Activated T-helper 17 cell treated with anti-CD3 and anti-CD28 coated beads, Interleukin-2, amount 50 U/mL, for 72 hours (primary cell): Measurements from ENCODE around the gene KLHL3. TPM values are rescaled to one million over a fixed set of nuclear protein-coding genes. Genes with fewer than 3 reads are reported as not detected.

Experiments used
- ATAC-seq: fragments of 150-1000 bp; cut with Tn5 transposase; replicated peaks from 2 replicates; pipeline ENCODE4 v1.10.0; 2021; ENCODE audit warnings: mild to moderate bottlenecking, moderate library complexity
- H3K27ac Mint-ChIP-seq: one replicate; pipeline ENCODE4 v1.8.0; 2022; ENCODE audit warnings: mixed read lengths
- H3K27me3 Mint-ChIP-seq: one replicate; pipeline ENCODE4 v1.8.0; 2022; ENCODE audit warnings: mixed read lengths
- H3K36me3 Mint-ChIP-seq: one replicate; pipeline ENCODE4 v1.8.0; 2022; ENCODE audit warnings: low read depth, mild to moderate bottlenecking, mixed read lengths
- H3K4me1 Mint-ChIP-seq: one replicate; pipeline ENCODE4 v1.8.0; 2022; ENCODE audit warnings: mixed read lengths
- H3K4me3 Mint-ChIP-seq: one replicate; pipeline ENCODE4 v1.8.0; 2022; ENCODE audit warnings: mild to moderate bottlenecking, mixed read lengths
- H3K9me3 Mint-ChIP-seq: one replicate; pipeline ENCODE4 v1.8.0; 2022; ENCODE audit warnings: mixed read lengths
- total RNA-seq, 2 donors: library from RNA; stranded (reverse); gene quantifications; one replicate each; pipeline ENCODE4 v1.2.3, GENCODE V29; 2022

The KLHL3 gene
- total RNA-seq, 2 donors from 2014 or later: 5.3 to 9.5 TPM

DNA sequence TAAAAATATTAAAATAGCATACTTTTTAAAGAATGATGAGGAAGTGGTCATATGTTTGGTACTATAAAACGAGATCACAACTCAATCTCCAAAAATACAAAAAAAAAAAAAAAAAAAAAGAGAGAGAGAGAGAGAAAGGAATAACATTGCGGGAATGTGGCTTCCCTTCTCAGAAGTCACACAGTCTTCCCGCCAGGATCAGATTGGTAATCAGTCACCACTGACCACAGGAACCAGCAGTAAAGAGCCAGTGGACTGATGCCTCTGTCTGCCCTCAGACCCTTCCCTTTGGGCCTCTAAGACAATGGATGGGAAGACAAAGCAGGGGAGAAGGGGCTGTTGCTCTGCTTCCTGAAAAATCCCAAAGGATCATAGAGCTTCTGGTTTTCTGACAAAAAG is 104.9 kb downstream of the KLHL3 start:
- ATAC-seq: no peak
- Mint-ChIP-seq H3K4me1 (no peaks in the 10 kb centered on the region), H3K9me3 (no peaks in the 10 kb centered on the region), H3K4me3 (no peak overlapping the region), H3K27me3 (no peaks in the 10 kb centered on the region), H3K27ac (no peak overlapping the region), H3K36me3 (no peaks in the 10 kb centered on the region)

DNA sequence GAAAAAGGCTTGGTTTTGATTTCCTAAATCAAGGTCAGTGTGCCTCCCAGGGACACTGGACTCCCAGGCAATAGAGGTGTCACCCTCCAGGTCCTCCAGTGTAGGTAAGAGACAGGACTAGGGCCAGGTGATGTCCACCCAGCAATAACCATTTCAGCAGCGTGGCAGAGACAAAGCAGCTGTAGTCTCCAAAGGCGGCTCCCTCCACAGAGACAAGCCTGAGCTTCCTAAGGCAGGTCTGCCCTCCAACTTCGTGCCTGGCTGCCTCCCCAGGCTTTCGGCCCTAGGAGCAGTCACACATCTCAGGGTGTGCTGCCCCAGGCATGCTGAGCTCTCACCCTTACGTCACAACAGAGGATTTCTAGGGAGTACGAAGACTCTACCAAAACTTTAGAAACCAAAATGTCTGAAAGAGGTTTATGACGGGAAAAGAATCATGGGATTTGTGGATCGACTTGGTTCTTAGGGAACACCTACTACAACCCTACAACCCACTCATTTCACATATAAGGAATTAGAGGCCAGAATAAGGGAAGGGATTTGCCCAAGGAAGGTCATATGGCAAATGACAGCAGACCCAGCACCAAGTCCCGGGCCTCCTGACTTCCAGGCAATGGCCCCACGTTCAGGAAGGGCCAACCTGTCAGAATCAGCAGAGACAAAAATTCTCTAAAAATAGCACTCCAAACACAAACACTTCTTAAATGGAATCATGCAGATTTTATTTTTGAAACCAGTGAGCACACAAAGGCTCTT is 105.5 kb downstream of the KLHL3 start:
- no peaks in the 10 kb centered on the region for H3K9me3 Mint-ChIP-seq
- ATAC-seq: no peak
- no peaks in the 10 kb centered on the region for H3K36me3 Mint-ChIP-seq
- no peak overlapping the region for H3K27ac Mint-ChIP-seq
- no peak overlapping the region for H3K4me3 Mint-ChIP-seq
- no peaks in the 10 kb centered on the region for H3K4me1 Mint-ChIP-seq
- no peaks in the 10 kb centered on the region for H3K27me3 Mint-ChIP-seq

DNA sequence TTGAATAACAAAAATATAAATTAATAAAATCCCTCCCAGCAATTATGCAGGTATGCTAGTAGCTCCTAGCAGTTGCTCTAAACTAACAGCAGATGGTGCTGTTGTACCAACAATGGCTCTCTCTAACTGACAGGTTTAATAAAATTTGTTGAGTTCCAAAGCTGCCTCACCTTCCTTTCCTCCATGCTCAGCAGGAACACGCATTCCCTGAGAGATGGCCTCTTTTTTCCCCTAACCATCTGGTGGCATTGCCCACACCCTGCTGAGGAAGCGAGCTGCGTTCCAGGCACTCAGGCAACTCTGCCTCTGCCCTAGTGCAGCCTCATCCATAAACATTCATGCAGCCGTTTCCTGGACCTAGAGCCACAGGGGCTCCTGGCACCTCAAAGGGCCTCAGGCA is 106.2 kb downstream of the KLHL3 start:
- H3K9me3 Mint-ChIP-seq: no peaks in the 10 kb centered on the region
- H3K27me3 Mint-ChIP-seq: no peaks in the 10 kb centered on the region
- peak; percentile 73 for ATAC-seq
- H3K4me3 Mint-ChIP-seq: no peak overlapping the region
- H3K36me3 Mint-ChIP-seq: peaks cover 2% of the 10 kb centered on the region
- H3K27ac Mint-ChIP-seq: no peak overlapping the region
- H3K4me1 Mint-ChIP-seq: no peaks in the 10 kb centered on the region

DNA sequence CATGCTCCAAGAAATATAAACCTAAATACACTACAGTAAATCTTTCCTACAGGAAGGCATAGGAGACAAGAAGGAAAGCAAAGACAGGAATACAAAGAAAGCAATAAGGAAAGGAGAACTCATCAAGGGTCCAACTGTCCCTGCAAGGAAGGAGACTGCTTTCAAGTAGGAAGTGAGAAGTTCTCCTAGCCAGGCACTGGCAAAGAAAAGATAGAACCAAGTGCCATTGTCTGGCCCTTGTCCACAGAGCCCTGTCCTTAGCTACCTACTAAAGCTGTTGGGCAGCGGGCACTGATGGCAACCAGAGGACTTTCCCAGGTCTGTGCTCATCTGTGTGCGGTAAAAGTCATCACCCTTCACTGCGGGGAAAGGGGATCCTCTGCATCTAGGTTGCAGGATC is 108.2 kb downstream of the KLHL3 start:
- no peaks in the 10 kb centered on the region for H3K9me3 Mint-ChIP-seq
- H3K4me1 Mint-ChIP-seq: no peaks in the 10 kb centered on the region
- H3K27me3 Mint-ChIP-seq: no peaks in the 10 kb centered on the region
- no peak overlapping the region for H3K4me3 Mint-ChIP-seq
- H3K36me3 Mint-ChIP-seq: peaks cover 13% of the 10 kb centered on the region
- no peak for ATAC-seq
- H3K27ac Mint-ChIP-seq: no peak overlapping the region

DNA sequence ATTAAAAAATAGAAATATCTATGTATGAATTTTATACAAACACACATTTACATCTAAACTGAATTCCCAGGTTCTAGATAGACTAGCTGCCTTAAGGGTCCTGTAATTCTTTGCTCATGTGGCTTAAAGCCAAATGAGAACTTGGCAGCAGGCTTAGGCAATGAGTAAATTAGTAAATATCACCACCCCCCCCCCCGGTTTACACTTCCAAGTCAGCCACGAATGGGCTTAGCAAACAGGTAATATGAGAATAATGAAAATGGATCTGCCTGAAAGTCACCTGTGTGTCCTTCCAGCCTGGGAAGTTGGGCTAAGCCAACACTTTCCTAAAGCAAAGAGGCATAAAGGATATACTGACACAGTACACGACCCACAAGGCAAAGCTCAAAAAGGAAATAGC is 108.6 kb downstream of the KLHL3 start:
- Mint-ChIP-seq H3K4me1 (no peaks in the 10 kb centered on the region), H3K36me3 (peaks cover 13% of the 10 kb centered on the region), H3K27ac (no peak overlapping the region), H3K9me3 (no peaks in the 10 kb centered on the region), H3K4me3 (no peak overlapping the region), H3K27me3 (no peaks in the 10 kb centered on the region)
- no peak for ATAC-seq

DNA sequence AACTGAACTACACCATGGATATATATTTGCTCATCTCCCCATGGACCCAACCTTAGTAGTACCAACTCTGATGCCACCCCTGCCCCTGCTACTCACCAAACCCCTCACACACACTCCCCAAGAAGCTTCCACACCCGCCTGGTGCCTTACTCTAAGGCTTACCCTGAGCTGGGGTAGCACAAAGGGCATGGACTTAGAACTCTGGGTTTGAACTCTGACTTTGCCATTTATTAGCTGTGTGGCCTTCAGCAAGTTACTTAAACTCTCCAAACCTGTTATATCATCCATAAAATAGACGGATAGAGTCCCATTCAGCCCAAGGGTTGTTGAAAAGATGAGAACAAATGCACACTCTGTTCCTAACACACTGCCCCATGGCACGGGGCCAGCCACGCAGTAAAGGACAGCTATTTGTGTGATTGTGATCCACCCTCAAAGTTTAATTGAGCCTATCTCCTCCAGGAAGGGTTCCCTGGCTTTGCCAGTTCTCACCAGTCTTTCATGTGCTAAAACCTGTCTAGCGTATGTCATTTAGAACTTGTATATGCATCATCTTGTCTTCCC is 111.0 kb downstream of the KLHL3 start:
- H3K27me3 Mint-ChIP-seq: no peaks in the 10 kb centered on the region
- ATAC-seq: no peak
- H3K36me3 Mint-ChIP-seq: peaks cover 24% of the 10 kb centered on the region
- no peak overlapping the region for H3K27ac Mint-ChIP-seq
- H3K4me1 Mint-ChIP-seq: no peaks in the 10 kb centered on the region
- H3K9me3 Mint-ChIP-seq: no peaks in the 10 kb centered on the region
- no peak overlapping the region for H3K4me3 Mint-ChIP-seq

DNA sequence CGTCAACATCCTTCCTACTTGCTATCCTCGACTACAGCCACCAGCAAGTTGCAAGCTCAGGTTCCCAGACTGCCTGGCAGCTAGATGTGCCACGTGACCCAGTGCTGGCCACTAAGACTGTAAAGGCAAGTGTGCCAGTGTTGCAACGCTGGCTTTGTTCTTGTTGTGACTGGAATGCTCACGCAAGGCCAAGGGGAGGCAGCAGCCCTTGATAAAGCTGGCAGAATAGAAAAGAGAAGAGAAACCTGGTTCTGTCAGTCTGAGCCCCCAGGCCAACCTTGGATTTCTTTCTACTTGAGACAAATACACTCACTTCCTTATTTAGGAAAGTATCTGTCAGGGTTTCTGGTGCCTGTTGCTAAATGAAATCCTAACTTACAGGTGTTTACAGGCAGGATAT is 113.0 kb downstream of the KLHL3 start:
- Mint-ChIP-seq H3K4me3 (no peak overlapping the region), H3K27ac (no peak overlapping the region), H3K4me1 (no peaks in the 10 kb centered on the region), H3K27me3 (no peaks in the 10 kb centered on the region), H3K9me3 (no peaks in the 10 kb centered on the region), H3K36me3 (peaks cover 24% of the 10 kb centered on the region)
- ATAC-seq: no peak

DNA sequence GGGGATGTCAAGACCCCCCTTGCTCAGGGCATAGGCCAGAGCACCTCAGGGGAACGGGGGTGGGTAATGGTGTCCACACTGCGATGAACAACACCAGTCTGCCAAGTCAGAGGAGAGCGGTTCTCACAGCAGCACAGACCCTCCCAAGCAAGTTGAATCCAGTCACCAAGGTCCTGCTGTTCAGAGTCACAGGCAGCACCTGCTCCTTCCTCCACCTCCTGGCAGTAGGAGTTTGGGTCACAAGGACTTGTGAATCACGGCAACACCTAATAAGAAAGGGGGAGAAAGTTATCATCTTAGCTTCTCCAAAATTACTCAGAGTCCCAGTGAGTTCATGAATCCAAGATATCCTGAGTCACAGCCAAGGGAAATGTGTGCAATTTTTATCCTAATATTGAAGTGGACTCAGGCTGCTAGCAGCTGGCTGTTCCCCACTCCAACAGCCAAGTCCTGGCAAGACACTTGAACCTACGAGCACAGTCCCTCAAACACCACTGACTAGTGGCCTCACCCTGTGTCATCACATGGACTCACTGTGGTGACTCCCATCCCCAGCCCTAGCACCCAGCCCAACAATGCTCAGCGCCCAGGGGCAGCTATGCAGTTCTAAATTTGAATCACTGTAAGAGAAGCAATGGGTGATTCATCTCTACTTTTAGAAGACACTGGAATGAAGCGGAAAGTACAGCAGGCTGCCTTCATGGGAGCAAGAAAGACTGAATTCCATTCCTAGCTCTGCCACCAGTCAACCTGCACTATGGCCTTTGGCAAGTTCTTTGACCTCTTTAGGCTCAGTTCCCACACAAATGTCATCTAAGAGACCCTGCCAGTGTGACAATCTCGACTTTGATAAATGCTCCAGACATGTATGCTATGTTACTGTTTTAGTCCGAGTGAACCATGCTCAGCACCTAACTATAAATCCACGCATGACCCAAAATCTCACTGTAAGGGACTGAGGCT is 113.7 kb downstream of the KLHL3 start:
- Mint-ChIP-seq H3K9me3 (no peaks in the 10 kb centered on the region), H3K27ac (no peak overlapping the region), H3K36me3 (peaks cover 24% of the 10 kb centered on the region), H3K4me1 (no peaks in the 10 kb centered on the region), H3K27me3 (no peaks in the 10 kb centered on the region), H3K4me3 (no peak overlapping the region)
- ATAC-seq: no peak

DNA sequence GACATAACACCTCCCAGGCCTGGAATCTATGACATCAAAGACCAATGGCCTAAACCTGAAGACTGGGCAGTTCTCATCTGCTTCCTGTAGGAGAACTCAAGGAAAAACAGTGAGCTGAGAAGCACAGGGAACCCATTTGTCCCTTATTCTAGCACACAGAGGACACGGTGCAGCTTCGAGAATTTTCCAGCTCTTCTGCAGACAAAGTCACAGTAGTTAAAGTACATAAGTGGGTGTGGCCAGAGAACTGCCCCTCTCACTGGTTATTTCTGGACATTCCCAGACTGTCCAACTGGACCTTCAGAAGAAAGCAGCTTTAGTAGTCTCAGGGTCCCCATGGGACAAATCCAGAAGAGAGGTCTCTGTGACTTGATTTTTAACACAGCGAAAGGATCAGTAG is 114.6 kb downstream of the KLHL3 start:
- Mint-ChIP-seq H3K36me3 (peaks cover 24% of the 10 kb centered on the region), H3K9me3 (no peaks in the 10 kb centered on the region), H3K27me3 (no peaks in the 10 kb centered on the region), H3K27ac (no peak overlapping the region), H3K4me3 (no peak overlapping the region), H3K4me1 (no peaks in the 10 kb centered on the region)
- ATAC-seq: no peak

DNA sequence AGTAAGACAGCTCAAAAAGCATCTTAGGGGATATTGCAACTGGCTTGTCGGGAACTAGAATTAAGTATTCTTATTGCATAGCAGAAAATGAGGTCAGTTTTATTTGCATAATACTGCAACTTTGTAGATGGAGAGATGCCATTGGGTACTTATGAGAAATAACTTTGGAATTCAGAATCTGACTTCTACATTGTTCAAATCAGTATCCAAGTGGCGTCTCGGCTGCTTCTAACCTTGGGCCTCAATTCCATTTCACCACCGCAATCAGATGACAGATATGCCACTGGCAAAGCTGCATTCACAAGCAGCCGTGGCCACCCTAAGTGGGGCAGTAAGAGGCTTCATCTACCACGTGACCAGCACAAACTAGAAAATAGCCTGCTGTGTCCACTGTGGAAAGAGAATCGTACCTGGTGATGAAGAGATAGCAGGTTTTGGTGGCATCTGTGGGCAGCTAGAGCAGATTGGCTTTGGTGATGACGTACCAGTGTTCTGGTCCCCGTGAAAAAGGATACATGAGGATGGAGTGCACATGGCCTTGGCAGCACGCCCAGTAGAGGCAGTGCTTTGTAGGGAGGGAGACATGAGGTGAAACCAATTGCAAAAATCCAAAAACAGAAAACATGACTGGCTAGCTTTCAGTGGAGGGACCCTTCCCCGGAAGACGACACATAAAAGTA is 116.6 kb downstream of the KLHL3 start:
- no peaks in the 10 kb centered on the region for H3K4me1 Mint-ChIP-seq
- H3K27me3 Mint-ChIP-seq: no peaks in the 10 kb centered on the region
- H3K36me3 Mint-ChIP-seq: peaks cover 19% of the 10 kb centered on the region
- H3K27ac Mint-ChIP-seq: no peak overlapping the region
- H3K4me3 Mint-ChIP-seq: no peak overlapping the region
- no peaks in the 10 kb centered on the region for H3K9me3 Mint-ChIP-seq
- no peak for ATAC-seq

DNA sequence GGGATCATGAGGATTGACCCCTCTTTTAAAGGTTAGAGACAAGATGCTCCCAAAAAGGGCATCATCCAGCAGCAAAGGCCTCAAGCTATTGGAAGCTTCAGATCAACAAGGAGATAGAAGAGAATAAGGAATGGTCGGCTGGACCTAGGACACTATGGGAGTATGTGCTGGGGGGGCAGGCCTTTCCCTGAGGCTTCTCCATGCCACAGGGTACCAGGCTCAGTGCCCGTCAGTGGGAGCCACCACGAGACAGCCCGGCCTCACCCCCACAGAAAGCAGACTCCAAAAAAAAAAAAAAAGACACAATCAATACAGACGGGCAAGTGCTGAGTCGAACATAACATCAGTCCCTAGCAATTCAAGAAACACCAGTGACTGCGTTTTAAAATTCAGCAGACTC is 117.4 kb downstream of the KLHL3 start:
- Mint-ChIP-seq H3K9me3 (no peaks in the 10 kb centered on the region), H3K27ac (no peak overlapping the region), H3K36me3 (peaks cover 11% of the 10 kb centered on the region), H3K4me1 (no peaks in the 10 kb centered on the region), H3K27me3 (no peaks in the 10 kb centered on the region), H3K4me3 (no peak overlapping the region)
- no peak for ATAC-seq

DNA sequence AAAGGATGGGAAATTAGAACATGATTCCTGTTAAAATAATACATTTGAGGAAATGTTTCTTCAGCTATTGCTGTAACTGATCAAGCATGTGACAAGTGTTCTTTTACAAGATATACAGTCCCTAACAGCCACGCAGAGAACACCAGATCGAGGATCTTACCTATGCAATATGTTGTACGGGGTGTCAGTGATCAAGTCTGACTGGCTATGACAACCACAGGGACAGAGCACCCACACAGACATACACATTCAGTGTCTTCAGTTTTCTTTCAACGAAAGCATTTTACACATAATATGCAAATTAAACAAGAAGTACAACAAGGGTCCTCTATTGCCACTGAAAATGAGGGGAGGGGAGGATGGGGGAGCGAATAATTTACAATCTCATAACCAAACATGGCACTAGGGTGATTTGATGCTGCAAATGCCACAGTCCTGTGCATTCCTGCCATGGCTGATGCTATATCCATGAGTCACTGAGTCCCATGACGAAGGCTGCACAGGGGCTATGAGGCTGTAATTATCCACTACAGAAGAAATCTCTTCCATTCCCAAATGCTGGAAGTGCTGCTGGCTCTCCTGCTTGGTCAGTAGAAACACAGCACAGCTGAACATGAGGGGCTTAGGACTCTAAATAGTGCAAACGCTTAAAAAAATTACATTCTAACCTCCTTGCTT is 118.2 kb downstream of the KLHL3 start:
- H3K4me1 Mint-ChIP-seq: no peaks in the 10 kb centered on the region

DNA sequence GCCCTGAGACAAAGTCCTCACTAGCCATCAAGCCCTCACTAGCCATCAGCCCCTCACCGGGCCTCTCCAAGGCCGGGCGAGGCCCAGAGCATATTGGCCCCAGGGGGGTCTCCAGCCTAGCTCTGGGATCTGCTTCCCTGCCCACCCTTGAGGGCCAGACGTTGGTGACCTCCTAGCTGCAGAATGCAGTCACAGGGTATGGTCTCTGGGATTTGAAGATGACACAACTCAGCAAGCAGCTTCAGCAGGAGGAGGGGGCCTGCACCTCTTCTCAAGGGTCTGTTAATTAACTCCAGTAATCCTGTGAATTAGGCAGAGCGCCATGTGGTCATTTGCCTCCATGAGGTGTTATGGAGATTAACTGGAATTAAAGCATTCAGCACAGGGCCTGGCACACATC is 119.8 kb downstream of the KLHL3 start:
- Mint-ChIP-seq H3K9me3 (no peaks in the 10 kb centered on the region), H3K4me1 (no peaks in the 10 kb centered on the region), H3K4me3 (no peak overlapping the region), H3K27me3 (no peaks in the 10 kb centered on the region), H3K36me3 (peaks cover 3% of the 10 kb centered on the region), H3K27ac (no peak overlapping the region)
- no peak for ATAC-seq

More for the DNA sequence above, 118.2 kb downstream of the KLHL3 start:
- peaks cover 11% of the 10 kb centered on the region for H3K36me3 Mint-ChIP-seq
- ATAC-seq: no peak
- H3K9me3 Mint-ChIP-seq: no peaks in the 10 kb centered on the region
- H3K27ac Mint-ChIP-seq: no peak overlapping the region
- H3K4me3 Mint-ChIP-seq: no peak overlapping the region
- H3K27me3 Mint-ChIP-seq: no peaks in the 10 kb centered on the region
